Measurements from ENCODE around the gene SLC25A38.

Gene SLC25A38

GRCh38 chr3:39429466-39429865 is 46.3 kb downstream of the SLC25A38 start:
- Histone ChIP-seq H3K9me3 (ENCODE audit: control insufficient read depth, low read length) (no peaks in the 10 kb centered on the region), H3K4me1 (ENCODE audit: control insufficient read depth, insufficient read depth, low read length) (peaks cover 5% of the 10 kb centered on the region), H3K9ac (ENCODE audit: low read length) (no peak overlapping the region), H3K27me3 (ENCODE audit: control insufficient read depth, insufficient read depth, low read length) (no peaks in the 10 kb centered on the region), H3K36me3 (ENCODE audit: control insufficient read depth, insufficient read depth, low read length) (no peaks in the 10 kb centered on the region), H3K4me3 (ENCODE audit: low read length) (no peak overlapping the region)

- Histone ChIP-seq H3K4me1 (ENCODE audit: control insufficient read depth, insufficient read depth, low read length) (peaks cover 5% of the 10 kb centered on the region), H3K9ac (ENCODE audit: low read length) (no peak overlapping the region), H3K4me3 (ENCODE audit: low read length) (no peak overlapping the region), H3K9me3 (ENCODE audit: control insufficient read depth, low read length) (no peaks in the 10 kb centered on the region), H3K27me3 (ENCODE audit: control insufficient read depth, insufficient read depth, low read length) (no peaks in the 10 kb centered on the region), H3K36me3 (ENCODE audit: control insufficient read depth, insufficient read depth, low read length) (no peaks in the 10 kb centered on the region)
These were observed 49.2 kb downstream of the SLC25A38 start for GRCh38 chr3:39432342-39432741.

GRCh38 chr3:39433642-39434041 is 50.5 kb downstream of the SLC25A38 start:
- Histone ChIP-seq H3K4me3 (ENCODE audit: low read length) (no peak overlapping the region), H3K9ac (ENCODE audit: low read length) (no peak overlapping the region), H3K4me1 (ENCODE audit: control insufficient read depth, insufficient read depth, low read length) (peaks cover 5% of the 10 kb centered on the region), H3K9me3 (ENCODE audit: control insufficient read depth, low read length) (no peaks in the 10 kb centered on the region), H3K27me3 (ENCODE audit: control insufficient read depth, insufficient read depth, low read length) (no peaks in the 10 kb centered on the region), H3K36me3 (ENCODE audit: control insufficient read depth, insufficient read depth, low read length) (no peaks in the 10 kb centered on the region)

GRCh38 chr3:39434574-39434973 is 51.4 kb downstream of the SLC25A38 start:
- Histone ChIP-seq H3K9ac (ENCODE audit: low read length) (no peak overlapping the region), H3K4me1 (ENCODE audit: control insufficient read depth, insufficient read depth, low read length) (peaks cover 5% of the 10 kb centered on the region)

DNA sequence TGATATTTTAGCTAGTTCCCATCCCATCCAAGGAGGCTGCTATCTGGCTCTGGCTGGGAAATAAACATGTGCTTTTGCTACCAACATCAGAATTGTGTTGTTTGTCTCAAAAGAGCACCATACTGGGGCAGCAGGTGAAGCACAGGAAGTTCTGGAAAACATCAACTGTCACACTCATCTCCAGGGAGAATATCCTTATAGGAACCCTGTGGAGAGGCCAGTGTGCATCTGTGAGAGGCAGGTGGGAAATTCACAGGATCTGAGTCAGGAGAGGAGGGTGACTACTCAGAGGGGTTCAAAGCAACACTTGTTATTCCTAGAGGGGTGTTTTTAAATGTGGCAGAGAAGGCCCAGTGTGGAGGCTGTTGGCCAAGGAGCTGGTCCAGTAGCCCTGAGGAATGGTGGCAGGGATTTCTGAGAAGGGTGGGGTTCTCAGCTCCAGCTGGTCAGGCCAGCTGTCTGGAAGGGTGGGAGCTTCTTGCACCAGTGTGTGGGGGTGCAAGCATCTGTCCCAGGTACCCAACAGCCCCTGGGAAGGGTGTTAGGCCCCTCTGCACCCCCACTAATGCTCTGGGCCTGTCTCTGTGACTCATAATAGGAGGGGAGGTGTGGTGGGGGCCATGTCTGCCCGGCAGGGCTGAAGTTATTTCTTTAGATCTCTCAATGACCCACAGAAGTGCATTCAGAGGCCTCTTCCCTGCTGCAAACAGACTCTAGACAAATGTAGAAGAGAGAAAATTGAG is 52.0 kb downstream of the SLC25A38 start:
- H3K9me3 ChIP-seq (ENCODE audit: control insufficient read depth, low read length), result no peaks in the 10 kb centered on the region
- H3K4me1 ChIP-seq (ENCODE audit: control insufficient read depth, insufficient read depth, low read length), result peaks cover 5% of the 10 kb centered on the region
- no peak overlapping the region for H3K4me3 ChIP-seq (ENCODE audit: low read length)
- no peaks in the 10 kb centered on the region for H3K27me3 ChIP-seq (ENCODE audit: control insufficient read depth, insufficient read depth, low read length)
- H3K9ac ChIP-seq (ENCODE audit: low read length), result no peak overlapping the region
- no peaks in the 10 kb centered on the region for H3K36me3 ChIP-seq (ENCODE audit: control insufficient read depth, insufficient read depth, low read length)

More at GRCh38 chr3:39434574-39434973, 51.4 kb downstream of the SLC25A38 start:
- Histone ChIP-seq H3K36me3 (ENCODE audit: control insufficient read depth, insufficient read depth, low read length) (no peaks in the 10 kb centered on the region), H3K4me3 (ENCODE audit: low read length) (no peak overlapping the region), H3K9me3 (ENCODE audit: control insufficient read depth, low read length) (no peaks in the 10 kb centered on the region), H3K27me3 (ENCODE audit: control insufficient read depth, insufficient read depth, low read length) (no peaks in the 10 kb centered on the region)

DNA sequence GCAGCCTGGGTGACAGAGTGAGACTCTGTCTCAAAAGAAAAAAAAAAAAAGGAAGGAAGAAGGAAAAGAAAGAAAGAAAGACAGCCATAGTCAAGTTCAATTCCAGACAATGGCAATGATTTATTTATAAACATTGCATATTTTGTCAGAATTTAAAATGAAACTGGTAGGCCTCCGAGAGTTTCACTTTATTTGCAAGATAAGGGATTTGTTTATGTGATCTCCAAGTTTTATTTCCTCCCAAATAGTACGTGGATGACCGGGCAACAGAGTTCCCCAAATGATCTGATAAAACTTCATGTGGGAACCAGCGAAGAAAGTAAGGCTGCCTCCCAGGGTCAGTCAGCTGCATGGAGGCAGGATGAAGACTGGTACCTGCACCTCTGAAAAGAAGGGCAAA is 55.7 kb downstream of the SLC25A38 start:
- no peak overlapping the region for H3K9ac ChIP-seq (ENCODE audit: low read length)
- no peaks in the 10 kb centered on the region for H3K4me1 ChIP-seq (ENCODE audit: control insufficient read depth, insufficient read depth, low read length)
- H3K36me3 ChIP-seq (ENCODE audit: control insufficient read depth, insufficient read depth, low read length), result no peaks in the 10 kb centered on the region
- H3K9me3 ChIP-seq (ENCODE audit: control insufficient read depth, low read length), result no peaks in the 10 kb centered on the region
- no peak overlapping the region for H3K4me3 ChIP-seq (ENCODE audit: low read length)
- no peaks in the 10 kb centered on the region for H3K27me3 ChIP-seq (ENCODE audit: control insufficient read depth, insufficient read depth, low read length)

GRCh38 chr3:39440316-39440715 is 57.1 kb downstream of the SLC25A38 start:
- Histone ChIP-seq H3K36me3 (ENCODE audit: control insufficient read depth, insufficient read depth, low read length) (no peaks in the 10 kb centered on the region), H3K9ac (ENCODE audit: low read length) (no peak overlapping the region), H3K4me1 (ENCODE audit: control insufficient read depth, insufficient read depth, low read length) (no peaks in the 10 kb centered on the region), H3K27me3 (ENCODE audit: control insufficient read depth, insufficient read depth, low read length) (no peaks in the 10 kb centered on the region), H3K9me3 (ENCODE audit: control insufficient read depth, low read length) (no peaks in the 10 kb centered on the region), H3K4me3 (ENCODE audit: low read length) (no peak overlapping the region)

DNA sequence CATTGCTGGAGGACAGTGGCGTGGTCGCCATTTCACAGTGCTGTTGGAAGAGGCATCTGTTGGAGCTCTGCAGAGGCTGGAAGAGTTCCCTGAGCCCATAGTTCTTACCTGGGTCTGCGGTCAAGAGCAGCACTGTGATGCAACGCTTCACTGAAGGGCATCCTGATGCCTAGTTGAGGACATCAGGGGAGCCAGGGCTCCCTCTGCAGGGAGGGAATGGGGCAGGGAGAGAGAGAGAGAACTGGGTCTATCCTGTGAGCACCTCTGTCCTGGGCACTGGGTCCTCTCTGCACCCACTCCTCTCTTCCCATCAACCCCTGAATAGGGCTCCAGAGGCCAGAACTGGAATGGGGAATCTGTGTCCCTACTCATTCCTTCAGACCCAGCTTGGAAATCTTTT is 60.4 kb downstream of the SLC25A38 start:
- H3K4me1 ChIP-seq (ENCODE audit: control insufficient read depth, insufficient read depth, low read length), result no peaks in the 10 kb centered on the region
- no peaks in the 10 kb centered on the region for H3K9me3 ChIP-seq (ENCODE audit: control insufficient read depth, low read length)
- no peaks in the 10 kb centered on the region for H3K27me3 ChIP-seq (ENCODE audit: control insufficient read depth, insufficient read depth, low read length)
- H3K4me3 ChIP-seq (ENCODE audit: low read length), result no peak overlapping the region
- H3K36me3 ChIP-seq (ENCODE audit: control insufficient read depth, insufficient read depth, low read length), result no peaks in the 10 kb centered on the region
- H3K9ac ChIP-seq (ENCODE audit: low read length), result no peak overlapping the region

GRCh38 chr3:39445927-39446326 is 62.8 kb downstream of the SLC25A38 start:
- Histone ChIP-seq H3K27me3 (ENCODE audit: control insufficient read depth, insufficient read depth, low read length) (no peaks in the 10 kb centered on the region), H3K9ac (ENCODE audit: low read length) (no peak overlapping the region)

DNA sequence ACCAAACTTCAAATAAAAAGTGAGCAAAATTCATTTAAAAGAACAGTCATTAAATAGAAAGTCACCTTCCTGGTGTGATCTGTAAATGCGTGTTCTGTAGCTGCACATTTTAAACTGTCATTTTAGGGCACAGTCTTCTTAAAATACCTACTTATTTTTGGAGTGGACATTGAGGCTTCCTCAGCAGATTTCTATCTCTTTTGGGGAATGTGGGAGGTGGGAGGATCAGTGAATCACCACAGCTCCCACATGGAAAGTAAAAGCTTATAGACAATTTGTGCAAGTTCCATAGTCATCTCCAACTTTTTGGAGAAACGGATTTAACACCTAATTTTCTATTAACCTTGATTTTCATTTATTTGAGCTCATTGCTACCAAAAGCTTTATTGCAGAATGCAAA is 63.3 kb downstream of the SLC25A38 start:
- H3K9ac ChIP-seq (ENCODE audit: low read length), result no peak overlapping the region
- no peaks in the 10 kb centered on the region for H3K9me3 ChIP-seq (ENCODE audit: control insufficient read depth, low read length)
- H3K36me3 ChIP-seq (ENCODE audit: control insufficient read depth, insufficient read depth, low read length), result no peaks in the 10 kb centered on the region
- H3K4me3 ChIP-seq (ENCODE audit: low read length), result no peak overlapping the region
- no peaks in the 10 kb centered on the region for H3K4me1 ChIP-seq (ENCODE audit: control insufficient read depth, insufficient read depth, low read length)
- no peaks in the 10 kb centered on the region for H3K27me3 ChIP-seq (ENCODE audit: control insufficient read depth, insufficient read depth, low read length)

More at GRCh38 chr3:39445927-39446326, 62.8 kb downstream of the SLC25A38 start:
- H3K4me3 ChIP-seq (ENCODE audit: low read length), result no peak overlapping the region
- no peaks in the 10 kb centered on the region for H3K9me3 ChIP-seq (ENCODE audit: control insufficient read depth, low read length)
- H3K36me3 ChIP-seq (ENCODE audit: control insufficient read depth, insufficient read depth, low read length), result no peaks in the 10 kb centered on the region
- no peaks in the 10 kb centered on the region for H3K4me1 ChIP-seq (ENCODE audit: control insufficient read depth, insufficient read depth, low read length)
